ENCODE measurements around the gene CARD11. TPM values are rescaled to one million over a fixed set of nuclear protein-coding genes. Genes with fewer than 3 reads are reported as not detected.

Gene CARD11
- total RNA-seq, 2 experiments from 2014 or later, result 98.3 to 103 TPM

DNA sequence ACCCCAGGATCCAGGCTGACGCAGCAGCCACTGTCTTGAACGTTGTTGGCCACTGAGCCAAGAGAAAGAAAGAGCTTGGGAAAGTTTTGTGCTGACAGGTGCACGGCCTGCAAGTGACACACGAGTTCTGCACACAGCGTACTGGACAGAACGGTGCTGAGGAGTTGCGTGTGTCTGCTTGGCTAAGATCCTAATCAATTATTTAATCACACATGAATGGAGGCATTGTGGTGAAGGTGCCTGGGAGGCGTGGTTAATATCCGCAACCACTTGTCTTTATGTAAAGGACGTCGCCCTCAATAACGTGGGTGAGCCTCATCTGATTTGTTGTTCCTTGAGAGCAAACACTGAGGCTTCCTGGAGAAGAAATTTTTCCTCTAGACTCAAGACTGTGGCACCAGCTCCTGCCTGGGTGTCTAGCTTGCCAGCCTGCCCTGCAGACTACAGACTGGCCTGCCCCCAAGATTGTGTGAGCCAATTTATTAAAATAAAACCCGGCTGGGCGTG is 183.0 kb downstream of the CARD11 start:
- POLR2A ChIA-PET, result interaction anchor here (1.2 kb wide), 1 partner anchor 15 kb away, joined by 4 read pairs; no protein-coding TSS in a partner anchor
- Mint-ChIP-seq H3K36me3 (ENCODE audit: low read depth) (no peaks in the 10 kb centered on the region), H3K4me3 (no peak overlapping the region), H3K27ac (no peak overlapping the region), H3K9me3 (no peaks in the 10 kb centered on the region), H3K27me3 (no peaks in the 10 kb centered on the region), H3K4me1 (ENCODE audit: low read depth) (peaks cover 28% of the 10 kb centered on the region)
- CTCF ChIA-PET, result interaction anchor here (1.6 kb wide), 1 partner anchor 38 kb away, joined by 3 read pairs; no protein-coding TSS in a partner anchor
- intact Hi-C loops (cut with micrococcal nuclease), result loop anchor here (10.0 kb wide), 1 partner anchor 204 kb away; no protein-coding TSS in a partner anchor
- no peak for ATAC-seq
- no peak for DNase-seq
- TF ChIP-seq, protein P1, sequence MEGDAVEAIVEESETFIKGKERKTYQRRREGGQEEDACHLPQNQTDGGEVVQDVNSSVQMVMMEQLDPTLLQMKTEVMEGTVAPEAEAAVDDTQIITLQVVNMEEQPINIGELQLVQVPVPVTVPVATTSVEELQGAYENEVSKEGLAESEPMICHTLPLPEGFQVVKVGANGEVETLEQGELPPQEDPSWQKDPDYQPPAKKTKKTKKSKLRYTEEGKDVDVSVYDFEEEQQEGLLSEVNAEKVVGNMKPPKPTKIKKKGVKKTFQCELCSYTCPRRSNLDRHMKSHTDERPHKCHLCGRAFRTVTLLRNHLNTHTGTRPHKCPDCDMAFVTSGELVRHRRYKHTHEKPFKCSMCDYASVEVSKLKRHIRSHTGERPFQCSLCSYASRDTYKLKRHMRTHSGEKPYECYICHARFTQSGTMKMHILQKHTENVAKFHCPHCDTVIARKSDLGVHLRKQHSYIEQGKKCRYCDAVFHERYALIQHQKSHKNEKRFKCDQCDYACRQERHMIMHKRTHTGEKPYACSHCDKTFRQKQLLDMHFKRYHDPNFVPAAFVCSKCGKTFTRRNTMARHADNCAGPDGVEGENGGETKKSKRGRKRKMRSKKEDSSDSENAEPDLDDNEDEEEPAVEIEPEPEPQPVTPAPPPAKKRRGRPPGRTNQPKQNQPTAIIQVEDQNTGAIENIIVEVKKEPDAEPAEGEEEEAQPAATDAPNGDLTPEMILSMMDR (IDR thresholded peaks at IDR 0.05), result no peak

DNA sequence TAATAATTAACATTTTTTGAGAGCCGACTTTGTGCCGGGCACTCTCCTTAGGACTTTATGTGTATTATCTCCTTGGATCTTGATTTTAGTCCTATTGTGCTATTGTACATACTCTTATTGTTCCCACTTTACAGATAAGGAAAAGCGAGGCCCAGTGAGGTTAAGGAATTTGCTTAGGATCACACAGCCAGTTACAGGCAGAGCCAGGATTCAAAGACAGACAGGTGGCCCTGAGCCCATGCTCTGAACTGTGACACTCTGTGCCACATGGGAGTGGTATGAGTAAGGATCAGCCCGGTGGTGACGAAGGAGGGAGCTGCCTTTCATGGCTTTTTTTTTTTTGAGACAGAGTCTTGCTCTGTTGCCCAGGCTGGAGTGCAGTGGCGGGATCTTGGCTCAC is 183.7 kb downstream of the CARD11 start:
- DNase-seq, result no peak
- POLR2A ChIA-PET, result no interaction called here
- H3K4me1 Mint-ChIP-seq (ENCODE audit: low read depth), result peaks cover 27% of the 10 kb centered on the region
- H3K27ac Mint-ChIP-seq, result no peak overlapping the region
- CTCF ChIA-PET, result interaction anchor here (1.6 kb wide), 1 partner anchor 37 kb away, joined by 3 read pairs; no protein-coding TSS in a partner anchor
- TF ChIP-seq, protein P1 (IDR thresholded peaks at IDR 0.05), result no peak
- no peaks in the 10 kb centered on the region for H3K9me3 Mint-ChIP-seq
- ATAC-seq, result no peak
- H3K4me3 Mint-ChIP-seq, result no peak overlapping the region
- no peaks in the 10 kb centered on the region for H3K36me3 Mint-ChIP-seq (ENCODE audit: low read depth)
- H3K27me3 Mint-ChIP-seq, result no peaks in the 10 kb centered on the region
- intact Hi-C loops (cut with micrococcal nuclease), result loop anchor here (10.0 kb wide), 1 partner anchor 205 kb away; no protein-coding TSS in a partner anchor

DNA sequence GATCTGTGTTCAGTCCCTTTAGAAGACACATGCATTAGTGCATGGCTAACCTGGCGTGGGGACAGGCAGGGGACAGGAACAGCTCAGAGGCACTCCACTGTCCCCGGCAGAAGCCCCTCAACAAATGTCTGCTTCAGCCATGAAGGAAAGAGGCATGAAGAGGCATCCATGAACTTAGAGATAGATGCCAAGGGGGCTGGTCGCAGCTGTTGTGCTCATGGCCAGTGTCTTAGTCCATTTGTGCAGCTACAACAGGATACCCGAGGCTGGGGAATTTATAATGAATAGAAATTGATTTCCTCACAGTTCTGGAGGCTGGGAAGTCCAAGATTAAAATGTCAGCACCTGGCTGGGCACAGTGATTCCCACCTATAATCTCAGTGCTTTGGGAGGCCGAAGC is 185.0 kb downstream of the CARD11 start:
- no peaks in the 10 kb centered on the region for H3K36me3 Mint-ChIP-seq (ENCODE audit: low read depth)
- ChIA-PET CTCF (no interaction called here), POLR2A (interaction anchor here (0.7 kb wide), 1 partner anchor 15 kb away, joined by 3 read pairs; no protein-coding TSS in a partner anchor)
- no peak overlapping the region for H3K27ac Mint-ChIP-seq
- ATAC-seq (no peak), DNase-seq (no peak)
- intact Hi-C loops (cut with micrococcal nuclease), result no loop called here
- no peaks in the 10 kb centered on the region for H3K9me3 Mint-ChIP-seq
- no peaks in the 10 kb centered on the region for H3K27me3 Mint-ChIP-seq
- no peak overlapping the region for H3K4me3 Mint-ChIP-seq
- TF ChIP-seq, protein P1 (IDR thresholded peaks at IDR 0.05), result no peak
- peaks cover 14% of the 10 kb centered on the region for H3K4me1 Mint-ChIP-seq (ENCODE audit: low read depth)

DNA sequence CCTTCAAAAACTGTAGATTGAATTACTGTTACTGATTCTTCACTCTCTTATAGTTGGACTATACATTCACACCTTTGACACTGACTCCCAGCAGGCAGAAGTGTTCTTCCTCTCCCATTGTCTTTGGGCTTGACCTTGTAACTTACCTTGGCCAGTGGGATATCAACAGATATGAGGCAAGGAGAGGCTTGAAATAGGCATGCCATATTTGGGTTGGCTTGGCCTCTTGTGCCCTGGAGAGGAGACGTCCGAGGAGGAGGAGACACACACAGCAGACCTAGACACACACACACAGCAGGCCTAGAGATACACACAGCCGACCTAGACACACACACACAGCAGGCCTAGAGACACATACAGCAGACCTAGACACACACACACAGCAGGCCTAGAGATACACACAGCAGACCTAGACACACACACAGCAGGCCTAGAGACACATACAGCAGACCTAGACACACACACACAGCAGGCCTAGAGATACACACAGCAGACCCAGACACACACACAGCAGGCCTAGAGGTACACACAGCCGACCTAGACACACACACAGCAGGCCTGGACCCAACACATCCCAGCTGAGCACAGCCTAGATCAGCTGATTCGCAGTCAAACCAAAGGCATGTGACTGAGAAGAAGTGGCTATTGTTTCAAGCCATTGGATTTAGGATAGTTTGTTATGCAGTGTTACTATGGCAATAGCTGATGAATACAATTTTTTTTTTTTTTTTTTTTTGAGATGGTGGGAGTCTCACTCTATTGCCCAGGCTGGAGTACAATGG is 187.1 kb downstream of the CARD11 start:
- Mint-ChIP-seq H3K27me3 (no peaks in the 10 kb centered on the region), H3K36me3 (ENCODE audit: low read depth) (no peaks in the 10 kb centered on the region), H3K4me1 (ENCODE audit: low read depth) (peaks cover 1% of the 10 kb centered on the region), H3K27ac (no peak overlapping the region), H3K4me3 (no peak overlapping the region), H3K9me3 (no peaks in the 10 kb centered on the region)
- DNase-seq, result no peak
- ATAC-seq, result no peak
- intact Hi-C loops (cut with micrococcal nuclease), result no loop called here
- POLR2A ChIA-PET, result interaction anchor here (1.2 kb wide), 1 partner anchor 122 kb away, joined by 3 read pairs; no protein-coding TSS in a partner anchor
- CTCF ChIA-PET, result no interaction called here
- TF ChIP-seq, protein P1 (IDR thresholded peaks at IDR 0.05), result no peak

Other genes starting within 250 kb of the CARD11 start
- 10 to 100 TPM; 21.0 to 21.1 TPM for gene GNA12, start 199.6 kb downstream of the CARD11 start, total RNA-seq